Activated naive CD4-positive, alpha-beta T cell treated with anti-CD3 and anti-CD28 coated beads, Interleukin-2, amount 10 ng/mL, durations not matched to agents 7 days and 5 days (primary cell): ENCODE measurements around the gene CRTC3.

Experiments
- CTCF ChIA-PET: fragments of 350-600 bp; sonication (Branson Sonifier 250); formaldehyde crosslinking; loops from one replicate; lab custom pipeline; 2021; ENCODE audit warnings: antibody characterized with exemption; lab: Charles Lee
- DNase-seq: peaks from one replicate; pipeline ENCODE4 v3.0.0-alpha.2; 2020
- H3K27ac Mint-ChIP-seq: one replicate; pipeline ENCODE4 v1.8.0; 2021; ENCODE audit warnings: mild to moderate bottlenecking, moderate library complexity, mixed read lengths
- H3K27me3 Mint-ChIP-seq: one replicate; pipeline ENCODE4 v1.8.0; 2021; ENCODE audit warnings: mild to moderate bottlenecking, mixed read lengths
- H3K36me3 Mint-ChIP-seq: one replicate; pipeline ENCODE4 v1.8.0; 2021; ENCODE audit warnings: mixed read lengths
- H3K4me1 Mint-ChIP-seq: one replicate; pipeline ENCODE4 v1.8.0; 2021; ENCODE audit warnings: mixed read lengths
- H3K4me3 Mint-ChIP-seq: one replicate; pipeline ENCODE4 v1.8.0; 2021; ENCODE audit warnings: mild to moderate bottlenecking, moderate library complexity, mixed read lengths
- H3K9me3 Mint-ChIP-seq: one replicate; pipeline ENCODE4 v1.8.0; 2021; ENCODE audit warnings: mixed read lengths

Gene CRTC3

DNA sequence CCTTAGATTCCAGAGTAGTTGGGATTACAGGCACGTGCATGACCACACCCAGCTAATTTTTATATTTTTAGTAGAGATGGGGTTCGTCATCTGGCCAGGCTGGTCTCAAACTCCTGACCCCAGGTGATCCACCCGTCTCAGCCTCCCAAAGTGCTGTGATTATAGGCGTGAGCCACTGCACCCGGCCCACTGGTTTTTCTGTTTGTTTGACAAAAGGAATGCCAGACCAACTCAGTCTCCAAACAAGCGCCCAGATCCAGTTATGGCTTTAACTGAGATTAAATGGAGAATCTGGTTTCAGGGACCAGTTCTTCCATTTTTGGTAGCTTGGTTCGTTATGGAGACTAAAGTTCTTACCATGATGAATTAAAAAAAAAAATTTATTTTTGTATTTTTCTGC is 50.8 kb downstream of the CRTC3 start:
- no peaks in the 10 kb centered on the region for H3K27me3 Mint-ChIP-seq
- no peak overlapping the region for H3K4me3 Mint-ChIP-seq
- no peak overlapping the region for H3K27ac Mint-ChIP-seq
- no peak for DNase-seq
- H3K36me3 Mint-ChIP-seq, result peaks cover 58% of the 10 kb centered on the region
- CTCF ChIA-PET, result interaction anchor here (0.8 kb wide), 1 partner anchor 18 kb away, joined by 3 read pairs; no protein-coding TSS in a partner anchor
- no peaks in the 10 kb centered on the region for H3K9me3 Mint-ChIP-seq
- peaks cover 73% of the 10 kb centered on the region for H3K4me1 Mint-ChIP-seq

DNA sequence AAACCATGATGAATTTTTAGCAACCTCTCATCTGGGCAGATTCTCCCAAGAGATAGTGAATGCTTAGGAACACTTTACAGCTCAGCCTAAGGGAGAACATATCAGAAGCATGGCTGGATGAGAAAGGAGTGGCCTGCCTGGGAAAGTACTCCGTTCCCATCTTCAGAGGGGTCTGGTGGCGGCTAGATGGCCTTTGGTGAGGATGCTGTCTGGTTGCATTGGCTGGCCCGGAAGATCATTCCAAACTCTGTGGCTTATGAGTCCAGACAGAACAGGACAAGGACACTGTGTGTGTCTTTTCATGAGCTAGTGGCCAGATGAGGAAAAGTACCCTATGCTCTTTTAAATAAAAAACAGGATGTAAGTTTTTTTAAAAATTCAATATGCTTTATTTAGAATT is 51.2 kb downstream of the CRTC3 start:
- peaks cover 60% of the 10 kb centered on the region for H3K36me3 Mint-ChIP-seq

DNA sequence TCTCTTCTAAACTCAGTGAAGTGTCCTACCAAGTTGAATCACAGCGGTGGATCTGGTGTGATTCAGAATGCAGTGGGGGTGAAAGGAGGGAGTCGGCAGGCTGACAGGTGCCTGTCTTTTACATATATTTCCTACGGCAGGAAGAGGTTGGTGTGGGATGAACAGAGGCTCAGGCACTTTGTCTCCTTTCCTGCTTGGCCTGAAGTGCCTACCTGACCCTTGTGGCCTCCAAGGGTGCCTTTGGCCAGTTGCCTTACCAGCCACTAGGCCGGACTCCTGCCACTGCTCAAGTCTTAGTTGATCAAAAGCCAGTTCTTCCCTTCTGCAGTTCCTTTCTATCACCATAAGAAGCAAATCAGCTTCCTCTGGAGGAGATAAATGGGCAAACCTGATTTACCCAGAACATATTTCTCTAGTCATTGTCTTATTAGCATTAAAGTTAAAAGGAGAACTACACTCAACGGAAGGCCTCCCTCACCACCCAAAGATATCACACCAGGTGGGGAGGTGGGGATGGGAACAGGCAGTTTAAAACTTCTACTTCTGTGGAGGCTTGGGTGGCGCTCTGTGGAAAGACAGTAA is 52.1 kb downstream of the CRTC3 start:
- Mint-ChIP-seq H3K9me3 (no peaks in the 10 kb centered on the region), H3K27me3 (no peaks in the 10 kb centered on the region), H3K27ac (peak overlapping the region; percentile 85), H3K36me3 (peaks cover 55% of the 10 kb centered on the region), H3K4me1 (peaks cover 70% of the 10 kb centered on the region), H3K4me3 (peak overlapping the region; percentile 36)
- CTCF ChIA-PET, result interaction anchor here (0.6 to 1.3 kb wide), 3 partner anchors 9 to 39 kb away, joined by 3 to 5 read pairs (median 4); no protein-coding TSS in a partner anchor
- no peak for DNase-seq

More for the DNA sequence above, 51.2 kb downstream of the CRTC3 start:
- no peak for DNase-seq
- Mint-ChIP-seq H3K27ac (peak overlapping the region; percentile 19), H3K9me3 (no peaks in the 10 kb centered on the region), H3K27me3 (no peaks in the 10 kb centered on the region), H3K4me1 (peaks cover 72% of the 10 kb centered on the region), H3K4me3 (no peak overlapping the region)
- CTCF ChIA-PET, result interaction anchor here (0.8 to 1.3 kb wide), 2 partner anchors 10 to 18 kb away, joined by 3 to 5 read pairs; no protein-coding TSS in a partner anchor

DNA sequence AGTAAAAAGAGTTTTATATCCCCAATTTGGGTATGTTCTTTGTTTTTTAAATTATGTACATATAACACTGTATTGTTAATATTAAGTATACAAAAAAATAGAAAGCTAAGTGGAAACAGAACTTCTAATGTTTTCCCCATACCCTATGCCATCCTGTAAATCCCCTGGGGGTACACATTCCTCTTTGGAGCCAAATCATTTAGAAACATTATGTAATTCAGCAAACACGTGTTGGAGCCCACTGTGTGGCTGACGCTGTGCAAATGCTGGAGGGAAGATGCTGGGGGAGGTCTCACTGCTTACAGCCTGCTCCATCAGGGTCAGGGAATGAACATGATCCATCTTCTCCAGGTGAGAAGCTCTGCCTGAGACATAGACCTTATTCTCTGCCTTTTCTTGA is 52.8 kb downstream of the CRTC3 start:
- no peak for DNase-seq
- Mint-ChIP-seq H3K27me3 (no peaks in the 10 kb centered on the region), H3K27ac (peak overlapping the region; percentile 69), H3K9me3 (no peaks in the 10 kb centered on the region), H3K4me1 (peaks cover 70% of the 10 kb centered on the region), H3K36me3 (peaks cover 55% of the 10 kb centered on the region), H3K4me3 (no peak overlapping the region)
- CTCF ChIA-PET, result interaction anchor here (0.6 to 1.3 kb wide), 3 partner anchors 8 to 38 kb away, joined by 3 to 5 read pairs (median 4); no protein-coding TSS in a partner anchor

DNA sequence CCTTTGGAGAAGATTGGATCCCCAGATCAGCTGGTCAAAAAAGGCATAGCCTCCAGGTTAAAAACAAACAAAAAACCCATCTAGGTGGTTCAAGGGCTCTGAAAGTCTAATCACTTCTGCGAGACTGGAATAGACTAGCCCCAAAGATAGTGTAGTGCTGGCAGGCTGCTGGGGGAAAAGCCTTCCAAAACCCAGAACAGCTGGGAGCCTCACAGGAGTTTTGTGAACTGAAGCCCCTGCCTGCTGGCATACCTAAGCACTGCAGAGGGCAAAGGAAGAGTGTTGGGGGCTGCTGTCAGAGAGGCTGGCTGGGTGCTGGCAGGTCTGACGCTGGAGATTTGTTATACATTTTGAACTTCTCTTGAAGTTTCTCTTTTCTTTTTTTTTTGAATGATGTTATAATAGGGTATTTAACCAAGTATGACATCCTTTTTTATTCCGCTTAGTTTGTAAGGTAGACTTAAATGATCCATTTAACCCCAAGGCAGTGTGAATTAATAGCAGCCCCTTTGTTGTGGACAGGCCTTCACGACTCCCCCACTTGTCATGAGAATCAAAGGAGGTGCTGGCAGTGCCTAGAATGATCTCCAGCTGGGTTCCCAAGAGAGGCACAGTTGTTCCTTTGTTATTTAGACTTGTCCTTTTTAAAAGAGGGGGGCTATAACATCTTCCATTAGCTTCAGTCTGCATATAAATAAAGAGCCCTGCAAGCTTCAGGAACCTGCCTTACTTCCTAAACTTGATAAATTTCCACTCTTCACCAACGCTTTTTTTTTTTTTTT is 53.9 kb downstream of the CRTC3 start:
- Mint-ChIP-seq H3K36me3 (peaks cover 59% of the 10 kb centered on the region), H3K4me3 (no peak overlapping the region), H3K27ac (no peak overlapping the region), H3K9me3 (no peaks in the 10 kb centered on the region), H3K27me3 (no peaks in the 10 kb centered on the region), H3K4me1 (peaks cover 73% of the 10 kb centered on the region)
- CTCF ChIA-PET, result interaction anchor here (0.6 to 1.1 kb wide), 2 partner anchors 64 to 102 kb away, joined by 3 read pairs; no protein-coding TSS in a partner anchor
- no peak for DNase-seq

DNA sequence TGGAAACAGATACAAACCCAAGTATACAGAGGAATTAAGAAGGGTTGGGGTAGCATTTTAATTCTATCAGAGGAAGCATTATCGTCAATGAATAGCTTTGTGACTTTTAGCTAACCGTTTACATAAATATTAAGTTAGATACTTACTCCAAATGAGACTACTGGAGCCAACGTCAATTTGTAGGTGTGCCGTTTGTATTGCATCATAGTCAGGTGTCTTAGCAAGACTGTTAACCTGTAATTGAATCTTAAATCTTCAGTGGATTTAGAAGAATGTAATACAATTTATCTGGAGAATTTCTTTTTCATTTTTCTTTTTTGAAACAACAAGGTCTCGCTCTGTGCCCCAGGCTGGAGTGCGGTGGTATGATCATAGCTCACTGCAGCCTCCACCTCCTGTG is 55.1 kb downstream of the CRTC3 start:
- peaks cover 64% of the 10 kb centered on the region for H3K4me1 Mint-ChIP-seq
- DNase-seq, result no peak
- CTCF ChIA-PET, result interaction anchor here (0.6 to 2.4 kb wide), 4 partner anchors 10 to 63 kb away, joined by 3 to 7 read pairs (median 4); no protein-coding TSS in a partner anchor
- H3K36me3 Mint-ChIP-seq, result peaks cover 57% of the 10 kb centered on the region
- H3K4me3 Mint-ChIP-seq, result no peak overlapping the region
- no peak overlapping the region for H3K27ac Mint-ChIP-seq
- H3K27me3 Mint-ChIP-seq, result no peaks in the 10 kb centered on the region
- H3K9me3 Mint-ChIP-seq, result no peaks in the 10 kb centered on the region

DNA sequence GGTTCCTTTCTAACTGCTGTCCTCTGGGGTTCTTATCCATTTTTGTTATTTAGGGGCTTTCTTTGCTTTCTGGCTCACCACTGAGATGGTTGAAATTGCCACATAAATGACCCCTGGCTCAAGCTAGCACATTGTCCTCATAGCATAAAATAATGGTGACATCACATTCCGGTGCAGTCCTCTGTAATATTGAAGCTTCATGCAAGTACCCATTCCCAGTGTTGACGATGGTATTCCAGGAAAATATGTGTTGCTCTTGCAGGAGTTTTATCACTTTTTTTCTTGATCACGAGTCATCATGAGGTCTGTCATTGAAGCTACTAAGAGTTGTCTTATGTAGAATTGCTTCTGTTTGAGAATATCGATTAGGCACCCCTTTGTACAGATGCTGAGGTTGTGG is 56.1 kb downstream of the CRTC3 start:
- CTCF ChIA-PET, result interaction anchor here (1.1 to 2.4 kb wide), 3 partner anchors 11 to 22 kb away, joined by 4 to 7 read pairs (median 5); no protein-coding TSS in a partner anchor
- no peaks in the 10 kb centered on the region for H3K9me3 Mint-ChIP-seq
- H3K27ac Mint-ChIP-seq, result no peak overlapping the region
- DNase-seq, result no peak
- peaks cover 61% of the 10 kb centered on the region for H3K4me1 Mint-ChIP-seq
- peaks cover 62% of the 10 kb centered on the region for H3K36me3 Mint-ChIP-seq
- no peak overlapping the region for H3K4me3 Mint-ChIP-seq
- no peaks in the 10 kb centered on the region for H3K27me3 Mint-ChIP-seq

DNA sequence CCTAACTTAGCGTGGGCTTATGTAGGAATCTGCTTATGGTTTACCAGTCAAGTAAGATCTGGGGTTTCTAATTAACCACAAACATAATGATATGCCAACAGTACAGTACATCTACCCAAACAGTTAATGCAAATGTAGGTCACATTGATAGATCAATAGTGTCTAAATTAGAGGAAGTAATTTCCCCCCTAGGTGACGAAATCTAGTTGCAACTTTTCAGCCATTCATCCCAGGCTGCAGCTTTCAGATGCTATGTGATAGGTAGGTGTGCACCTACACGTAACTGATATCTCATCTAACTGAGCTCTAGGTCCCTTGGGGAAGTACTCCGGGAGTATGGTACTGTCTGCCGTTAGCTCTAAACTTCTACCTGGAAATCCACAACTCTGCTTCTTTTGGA is 57.2 kb downstream of the CRTC3 start:
- Mint-ChIP-seq H3K4me1 (peaks cover 54% of the 10 kb centered on the region), H3K27me3 (no peaks in the 10 kb centered on the region), H3K27ac (no peak overlapping the region), H3K4me3 (no peak overlapping the region), H3K9me3 (no peaks in the 10 kb centered on the region), H3K36me3 (peaks cover 60% of the 10 kb centered on the region)
- DNase-seq, result no peak
- CTCF ChIA-PET, result interaction anchor here (1.4 to 2.4 kb wide), 3 partner anchors 12 to 23 kb away, joined by 3 to 7 read pairs (median 4); no protein-coding TSS in a partner anchor

DNA sequence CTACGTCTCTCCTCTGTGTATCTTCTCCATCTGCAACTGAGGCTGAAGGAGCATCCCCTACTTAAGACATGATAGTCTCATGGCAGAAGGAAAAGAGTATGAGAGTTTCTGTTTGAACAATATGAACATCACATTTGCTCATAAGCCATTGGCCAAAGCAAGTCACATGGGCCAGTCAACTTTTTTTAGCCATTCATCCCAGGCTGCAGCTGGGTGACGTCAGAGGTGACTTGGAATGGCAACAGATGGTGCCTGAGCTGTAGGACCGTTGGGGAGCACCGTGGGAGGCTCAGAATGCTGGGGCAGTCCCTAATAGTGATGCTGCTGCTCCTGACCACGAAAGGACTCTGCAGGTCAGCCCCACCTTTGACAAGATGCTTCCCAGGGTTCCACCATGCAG is 58.7 kb downstream of the CRTC3 start:
- Mint-ChIP-seq H3K4me3 (no peak overlapping the region), H3K9me3 (no peaks in the 10 kb centered on the region), H3K27ac (no peak overlapping the region), H3K27me3 (no peaks in the 10 kb centered on the region), H3K36me3 (peaks cover 60% of the 10 kb centered on the region), H3K4me1 (peaks cover 53% of the 10 kb centered on the region)
- DNase-seq, result no peak
- CTCF ChIA-PET, result interaction anchor here (1.1 kb wide), 1 partner anchor 15 kb away, joined by 3 read pairs; no protein-coding TSS in a partner anchor

DNA sequence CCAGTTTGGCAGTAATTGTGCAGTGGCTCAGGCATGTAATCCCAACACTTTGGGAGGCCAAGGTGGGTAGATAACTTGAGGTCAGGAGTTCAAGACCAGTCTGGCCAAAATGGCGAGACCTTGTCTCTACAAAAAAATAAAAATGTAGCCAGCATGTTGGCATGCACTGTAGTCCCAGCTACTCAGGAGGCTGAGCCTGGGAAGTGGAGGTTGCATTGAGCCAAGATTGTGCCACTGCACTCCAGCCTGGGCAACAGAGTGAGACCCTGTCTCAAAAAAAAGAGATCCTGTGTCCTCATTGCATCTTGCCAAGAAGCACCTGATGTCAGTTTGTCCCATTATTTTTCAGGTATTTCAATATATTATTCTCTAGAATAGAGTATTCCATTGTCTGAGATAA is 61.8 kb downstream of the CRTC3 start:
- peaks cover 65% of the 10 kb centered on the region for H3K36me3 Mint-ChIP-seq

DNA sequence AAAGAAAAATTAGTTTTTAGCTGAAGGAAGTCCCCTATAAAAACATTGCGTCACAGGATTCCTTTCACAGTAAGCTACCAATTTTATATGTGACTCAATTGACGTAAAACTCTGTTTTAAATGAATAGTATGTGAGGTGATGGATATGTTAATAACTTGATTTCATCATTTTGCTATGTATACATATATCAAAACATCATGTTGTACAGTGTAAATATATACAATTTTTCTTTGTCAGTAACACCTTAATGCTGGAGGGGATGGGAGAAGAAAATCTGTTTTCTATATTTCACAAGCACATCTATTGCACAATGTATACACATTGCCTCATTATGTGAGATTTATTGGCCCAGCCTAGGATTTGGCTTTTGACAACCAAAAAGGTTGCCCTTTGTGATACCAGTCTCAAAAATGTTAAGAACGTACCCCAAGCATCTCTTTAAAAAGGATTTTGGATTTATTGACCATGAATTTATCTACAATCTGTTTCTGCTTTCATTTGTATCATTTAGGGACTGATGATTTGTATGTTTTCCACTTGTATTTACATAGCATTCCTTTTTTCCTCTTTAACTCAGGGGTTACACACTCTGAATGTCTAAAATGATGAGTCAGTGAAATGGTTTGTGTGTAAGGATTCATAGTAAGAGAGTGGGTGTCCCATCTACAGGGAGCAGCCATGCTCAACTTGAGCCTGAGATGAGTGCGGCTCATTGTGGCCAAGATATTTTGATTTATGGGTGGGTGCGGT is 62.6 kb downstream of the CRTC3 start:
- peaks cover 66% of the 10 kb centered on the region for H3K36me3 Mint-ChIP-seq
- H3K9me3 Mint-ChIP-seq, result no peaks in the 10 kb centered on the region
- no peaks in the 10 kb centered on the region for H3K27me3 Mint-ChIP-seq
- peak overlapping the region; percentile 79 for H3K27ac Mint-ChIP-seq
- no peak overlapping the region for H3K4me3 Mint-ChIP-seq
- CTCF ChIA-PET, result interaction anchor here (1.1 kb wide), 1 partner anchor 31 kb away, joined by 3 read pairs; no protein-coding TSS in a partner anchor
- peaks cover 70% of the 10 kb centered on the region for H3K4me1 Mint-ChIP-seq
- DNase-seq, result no peak

More for the DNA sequence above, 61.8 kb downstream of the CRTC3 start:
- CTCF ChIA-PET, result interaction anchor here (1.1 to 1.9 kb wide), 3 partner anchors 10 to 30 kb away, joined by 3 to 5 read pairs (median 4); no protein-coding TSS in a partner anchor
- H3K27ac Mint-ChIP-seq, result no peak overlapping the region
- no peak for DNase-seq
- peaks cover 70% of the 10 kb centered on the region for H3K4me1 Mint-ChIP-seq
- H3K4me3 Mint-ChIP-seq, result no peak overlapping the region
- H3K27me3 Mint-ChIP-seq, result no peaks in the 10 kb centered on the region
- H3K9me3 Mint-ChIP-seq, result no peaks in the 10 kb centered on the region

DNA sequence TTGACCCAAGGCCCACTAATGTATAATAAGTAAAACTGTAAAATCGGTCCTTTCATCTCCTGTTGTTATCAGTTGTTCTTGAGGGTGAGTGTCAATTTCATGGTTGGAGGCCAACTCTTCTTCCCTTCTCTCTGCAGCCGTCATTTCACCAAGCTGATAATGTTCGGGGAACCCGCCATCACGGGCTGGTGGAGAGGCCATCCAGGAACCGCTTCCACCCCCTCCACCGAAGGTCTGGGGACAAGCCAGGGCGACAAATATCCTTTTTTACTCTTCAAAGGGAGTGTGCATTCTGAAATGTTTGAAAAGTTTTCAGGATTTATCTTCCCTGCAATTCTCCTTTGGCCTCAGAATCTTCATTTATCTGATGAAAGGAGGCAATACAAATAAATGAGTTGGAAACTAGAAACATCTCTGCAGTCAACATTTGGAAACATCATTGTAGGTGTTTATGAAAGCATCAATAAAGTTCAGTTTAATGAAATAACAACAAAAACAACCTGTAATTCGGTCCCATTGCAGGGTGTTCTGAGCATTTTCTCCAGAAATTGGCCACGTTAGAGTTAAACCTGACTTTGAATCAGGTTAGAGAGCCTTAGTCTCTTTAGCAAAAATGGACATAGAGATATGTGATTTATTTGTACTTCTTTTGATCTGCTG is 63.9 kb downstream of the CRTC3 start:
- peak overlapping the region; percentile 100 for H3K27ac Mint-ChIP-seq
- H3K27me3 Mint-ChIP-seq, result no peaks in the 10 kb centered on the region
- H3K4me1 Mint-ChIP-seq, result peaks cover 76% of the 10 kb centered on the region
- no peaks in the 10 kb centered on the region for H3K9me3 Mint-ChIP-seq
- peaks cover 71% of the 10 kb centered on the region for H3K36me3 Mint-ChIP-seq
- CTCF ChIA-PET, result interaction anchor here (0.8 to 1.1 kb wide), 4 partner anchors 30 to 112 kb away, joined by 3 to 4 read pairs (median 4); no protein-coding TSS in a partner anchor
- H3K4me3 Mint-ChIP-seq, result peak overlapping the region; percentile 64
- no peak for DNase-seq

DNA sequence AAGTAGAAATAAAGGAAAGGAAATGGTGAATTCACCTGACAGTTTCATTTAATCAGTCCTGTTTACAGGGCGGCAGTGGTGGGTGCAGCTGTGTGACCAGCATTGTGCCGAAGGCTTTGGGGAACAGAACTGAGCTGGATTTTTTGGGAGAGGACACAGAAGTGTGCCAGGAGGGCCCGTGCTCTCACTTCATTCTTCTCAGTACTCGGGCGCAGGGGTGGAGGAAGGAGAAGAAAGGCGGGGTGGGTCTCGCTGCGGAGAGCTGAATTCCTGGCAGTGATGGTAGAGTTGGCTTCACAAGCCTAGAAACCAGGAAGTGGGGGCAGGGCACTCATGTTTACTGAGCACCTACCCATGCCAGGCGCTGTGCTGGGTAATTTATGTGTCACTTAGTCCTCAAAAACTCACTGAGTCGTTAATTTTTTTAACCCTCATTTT is 64.6 kb downstream of the CRTC3 start:
- CTCF ChIA-PET, result interaction anchor here (0.8 to 1.1 kb wide), 4 partner anchors 31 to 113 kb away, joined by 3 to 4 read pairs (median 4); no protein-coding TSS in a partner anchor
- peaks cover 76% of the 10 kb centered on the region for H3K36me3 Mint-ChIP-seq
- DNase-seq, result peak; percentile 92
- peak overlapping the region; percentile 100 for H3K27ac Mint-ChIP-seq
- peak overlapping the region; percentile 64 for H3K4me3 Mint-ChIP-seq
- no peaks in the 10 kb centered on the region for H3K27me3 Mint-ChIP-seq
- no peaks in the 10 kb centered on the region for H3K9me3 Mint-ChIP-seq
- H3K4me1 Mint-ChIP-seq, result peaks cover 81% of the 10 kb centered on the region
